HL-60/S4 treated with retinoic acid at 250 ng/mL for 4 days and 3 days (cell line): Measurements from ENCODE around the gene CIRBP.

Experiments used
- in situ Hi-C: fragments of 300-500 bp; cut with MboI; formaldehyde crosslinking; loops from 2 replicates; pipeline ENCODE4 v1.7.0; 2022; ENCODE audit warnings: low sequenced_read_pairs

The CIRBP gene

GRCh38 chr19:1269065-1269477, at the start of gene CIRBP:
Gene CIRBP, plus strand, starts transcription at chr19:1269332. Its CDS starts 1,602 bp downstream, at chr19:1270934.
- in situ Hi-C loops = no loop called here

- in situ Hi-C loops = no loop called here
Observed at GRCh38 chr19:1219786-1220476, 49.2 kb upstream of the CIRBP start.

- in situ Hi-C loops = no loop called here
Observed at GRCh38 chr19:1220477-1220930, 48.6 kb upstream of the CIRBP start.

GRCh38 chr19:1220976-1221903, 47.9 kb upstream of the CIRBP start:
- in situ Hi-C loops = no loop called here

DNA sequence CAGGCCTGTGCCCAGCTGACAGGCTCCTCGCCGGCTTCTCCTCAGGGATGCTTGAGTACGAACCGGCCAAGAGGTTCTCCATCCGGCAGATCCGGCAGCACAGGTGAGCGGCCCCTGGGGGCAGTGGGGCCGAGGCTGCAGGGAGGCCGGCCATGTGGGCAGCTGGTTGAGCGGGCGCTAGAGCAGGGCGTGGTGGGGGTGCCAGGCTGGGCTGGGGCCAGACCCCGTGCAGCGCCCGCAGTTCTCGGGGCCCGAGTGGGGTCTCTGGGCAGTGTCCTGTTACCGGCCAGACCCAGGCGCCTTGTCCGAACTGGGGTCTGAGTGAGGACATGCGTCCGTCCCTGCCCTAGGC, 47.3 kb upstream of the CIRBP start:
- in situ Hi-C loops = no loop called here

- in situ Hi-C loops = no loop called here
Observed at GRCh38 chr19:1222394-1222793, 46.7 kb upstream of the CIRBP start.

DNA sequence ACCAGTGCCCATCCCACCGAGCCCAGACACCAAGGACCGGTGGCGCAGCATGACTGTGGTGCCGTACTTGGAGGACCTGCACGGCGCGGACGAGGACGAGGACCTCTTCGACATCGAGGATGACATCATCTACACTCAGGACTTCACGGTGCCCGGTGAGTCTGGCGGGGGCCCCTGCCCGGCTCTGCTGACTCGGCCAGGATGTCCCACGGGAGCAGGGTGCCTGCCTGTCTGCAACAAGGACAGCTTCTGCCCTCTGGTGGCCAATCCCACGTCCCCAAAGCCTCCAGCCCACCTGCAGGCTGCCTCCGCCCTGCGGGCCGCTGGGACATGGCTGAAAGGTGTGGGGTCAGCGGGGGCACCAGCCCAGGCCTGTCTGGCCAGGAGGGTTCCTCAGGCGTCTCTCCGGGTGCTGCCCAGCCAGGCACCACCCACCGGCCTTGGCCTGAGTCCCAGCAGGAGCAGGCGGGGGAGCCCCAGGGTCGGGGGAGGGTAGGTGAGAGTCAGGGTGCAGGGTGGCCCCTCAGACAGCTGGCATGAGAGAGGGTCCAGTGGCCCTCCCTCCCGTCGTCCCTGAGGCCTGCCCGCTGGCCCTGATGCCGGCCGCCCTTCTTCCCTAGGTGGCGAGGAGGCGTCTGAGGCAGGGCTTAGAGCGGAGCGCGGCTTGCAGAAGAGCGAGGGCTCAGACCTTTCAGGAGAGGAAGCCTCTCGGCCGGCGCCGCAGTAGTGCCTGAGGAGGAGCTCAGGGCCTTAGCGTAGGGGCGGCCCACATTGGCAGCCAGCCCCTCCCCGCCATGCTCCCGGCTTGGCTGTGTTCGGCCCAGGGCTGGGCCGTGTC, 45.9 kb upstream of the CIRBP start:
- in situ Hi-C loops = no loop called here

GRCh38 chr19:1224047-1224825, 44.9 kb upstream of the CIRBP start:
- in situ Hi-C loops = no loop called here

DNA sequence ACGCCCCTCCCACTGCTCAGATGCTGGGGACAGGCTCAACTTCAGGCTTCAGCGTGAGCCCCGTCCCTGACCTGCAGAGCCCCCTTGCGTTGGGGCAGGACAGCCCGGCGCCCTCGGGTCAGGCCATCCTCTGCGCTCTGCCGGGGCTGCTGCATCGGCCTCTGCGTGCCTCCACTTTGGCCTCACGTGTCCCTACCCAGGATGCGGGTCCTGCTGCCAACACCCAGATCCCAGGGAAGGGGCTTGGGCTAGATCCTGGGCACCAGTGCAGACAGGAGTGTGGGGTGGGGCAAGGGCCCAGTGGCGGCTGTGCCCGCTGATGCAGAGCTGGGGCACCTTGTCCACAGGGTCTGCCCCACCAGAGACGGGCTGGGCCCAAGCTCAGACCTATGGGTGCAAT, 44.3 kb upstream of the CIRBP start:
- in situ Hi-C loops = no loop called here

- in situ Hi-C loops = no loop called here
Observed at GRCh38 chr19:1225440-1226226, 43.5 kb upstream of the CIRBP start.

- in situ Hi-C loops = no loop called here
Observed at GRCh38 chr19:1226227-1226518, 43.0 kb upstream of the CIRBP start.

GRCh38 chr19:1226522-1227303, 42.4 kb upstream of the CIRBP start:
- in situ Hi-C loops = no loop called here

GRCh38 chr19:1227304-1228054, 41.7 kb upstream of the CIRBP start:
- in situ Hi-C loops = no loop called here

GRCh38 chr19:1228161-1228957, 40.8 kb upstream of the CIRBP start:
- in situ Hi-C loops = no loop called here

DNA sequence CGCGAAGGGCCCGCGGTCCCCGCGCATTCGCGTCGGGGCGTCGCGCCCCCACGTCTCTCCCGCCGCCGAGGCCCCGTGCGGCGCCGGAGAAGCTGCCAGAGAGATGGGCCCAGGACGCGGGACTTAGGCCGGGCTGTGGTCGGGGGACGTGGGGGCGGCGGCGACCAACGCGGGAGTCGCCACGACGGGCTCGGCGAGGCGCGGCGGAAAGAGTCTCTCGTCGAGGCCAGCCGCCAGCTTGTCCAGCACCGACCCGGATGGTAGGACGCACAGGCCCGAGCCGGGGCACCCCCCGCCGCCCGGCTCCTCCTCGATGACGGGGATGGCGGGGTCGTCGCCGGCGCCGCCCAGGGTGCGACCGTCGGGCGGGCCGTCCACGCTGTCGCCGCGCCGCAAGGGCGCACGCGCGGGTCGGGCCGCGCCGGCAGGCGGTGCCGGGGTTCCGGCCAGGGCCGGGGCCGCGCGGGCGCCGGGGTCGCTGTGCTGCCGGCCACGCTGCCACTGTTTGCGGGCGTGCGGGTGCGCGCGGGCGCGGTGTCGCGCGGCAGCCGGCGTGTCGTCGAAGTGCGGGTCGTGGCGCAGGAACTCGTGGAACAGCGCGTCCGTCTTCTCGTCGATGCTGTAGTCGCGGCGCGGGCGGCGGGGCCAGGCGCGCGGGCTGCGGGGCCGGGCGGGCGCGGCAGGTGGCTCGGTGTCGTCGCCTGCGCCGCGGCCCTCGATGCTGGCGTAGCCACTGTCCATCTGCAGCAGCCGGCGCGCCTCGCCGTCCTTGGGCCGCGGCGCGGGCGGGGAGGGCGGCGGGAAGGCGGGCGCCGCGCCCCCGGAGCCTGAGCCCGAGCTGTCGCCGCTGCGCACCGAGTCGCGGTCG, 39.8 kb upstream of the CIRBP start:
- in situ Hi-C loops = no loop called here

DNA sequence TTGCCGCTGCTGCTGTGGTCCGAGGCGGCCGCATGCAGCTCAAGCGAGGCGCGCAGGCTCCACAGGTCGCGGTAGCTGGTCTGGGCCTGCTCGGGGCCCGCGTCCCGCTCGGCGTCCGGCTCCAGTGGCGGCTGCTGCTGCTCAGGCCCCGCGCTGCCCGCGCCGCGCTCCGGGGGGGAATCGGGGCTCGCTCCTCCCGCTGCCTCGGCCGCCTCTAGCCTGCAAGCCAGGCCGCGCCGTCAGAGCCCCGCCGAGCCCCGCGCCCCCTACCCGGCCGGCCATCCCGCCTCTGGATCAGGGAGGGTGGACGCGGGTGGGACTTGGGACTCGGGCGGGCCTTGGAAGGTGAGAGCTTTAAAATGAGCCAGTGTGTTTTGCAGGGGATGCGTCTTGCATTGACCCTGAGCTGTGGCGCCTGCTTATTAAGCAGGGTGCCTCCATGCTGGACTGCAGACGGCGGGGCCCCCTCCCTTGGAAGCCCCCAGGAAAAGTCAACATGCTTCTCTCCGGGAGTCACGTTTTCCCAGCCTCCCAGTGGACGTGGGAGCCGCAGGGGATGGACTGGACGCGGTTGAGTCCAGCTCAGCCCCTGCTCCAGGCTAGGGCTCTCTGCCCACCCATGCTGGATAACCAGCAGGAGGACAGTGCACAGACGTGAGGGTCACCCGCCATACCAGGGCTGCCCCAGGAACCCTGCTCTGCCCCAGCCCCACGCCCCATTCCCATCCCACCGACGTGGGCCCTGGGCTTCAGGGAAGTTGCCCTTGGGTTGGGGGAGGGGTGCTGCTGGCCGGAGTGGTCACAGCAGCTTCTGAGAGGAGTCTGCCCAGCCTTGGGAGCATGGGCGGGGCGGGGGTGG, 39.0 kb upstream of the CIRBP start:
- in situ Hi-C loops = no loop called here
